ENCODE results near the gene RAB1B.

The RAB1B gene

GRCh38 chr11:66261578-66261977, 6.9 kb upstream of the RAB1B start:
- Histone ChIP-seq H3K4me2 (ENCODE audit: low read length) (no peak overlapping the region), H4K20me1 (ENCODE audit: insufficient read depth, low read length) (no peaks in the 10 kb centered on the region), H3K9me3 (ENCODE audit: insufficient read depth, low read length) (no peaks in the 10 kb centered on the region), H3K4me3 (ENCODE audit: low read length) (no peak overlapping the region), H3K79me2 (ENCODE audit: low read length) (peaks cover 17% of the 10 kb centered on the region), H2AFZ (ENCODE audit: low read depth, low read length) (no peak overlapping the region), H3K9ac (ENCODE audit: low read length) (no peak overlapping the region), H3K36me3 (replicated peaks; ENCODE audit: low read depth, low read length) (peaks cover 25% of the 10 kb centered on the region), H3K27ac (ENCODE audit: low read length) (no peak overlapping the region), H3K27me3 (ENCODE audit: low read depth, low read length) (no peaks in the 10 kb centered on the region), H3K4me1 (ENCODE audit: low read length) (peaks cover 7% of the 10 kb centered on the region)
- no peak for TF ChIP-seq CTCF (IDR thresholded peaks at IDR 0.05; ENCODE audit: low read depth, low read length)
- no peak for TF ChIP-seq EZH2phosphoT487 (IDR thresholded peaks at IDR 0.05; ENCODE audit: low read depth)

DNA sequence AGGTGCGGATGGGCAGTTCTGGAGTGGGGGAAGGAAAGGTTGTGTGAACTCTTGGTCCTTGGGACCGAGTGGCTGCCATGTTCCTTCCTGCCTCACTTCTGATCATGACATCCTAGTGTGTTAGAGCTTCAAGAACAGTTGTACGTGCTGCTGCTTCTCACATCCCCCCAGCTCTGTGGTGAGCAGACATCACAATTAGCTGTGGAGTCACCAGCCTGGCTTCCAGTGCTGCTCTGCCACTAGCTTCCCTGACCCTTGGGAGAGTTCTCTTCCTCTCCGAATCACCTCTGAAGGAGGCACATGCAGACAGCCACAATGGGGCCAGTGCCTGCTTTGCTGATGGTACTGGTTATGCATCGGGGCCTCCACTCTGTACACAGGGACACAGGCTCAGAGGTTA, 6.2 kb upstream of the RAB1B start:
- Histone ChIP-seq H3K27me3 (ENCODE audit: low read depth, low read length) (no peaks in the 10 kb centered on the region), H3K4me3 (ENCODE audit: low read length) (no peak overlapping the region), H4K20me1 (ENCODE audit: insufficient read depth, low read length) (no peaks in the 10 kb centered on the region), H3K27ac (ENCODE audit: low read length) (no peak overlapping the region), H2AFZ (ENCODE audit: low read depth, low read length) (no peak overlapping the region), H3K9me3 (ENCODE audit: insufficient read depth, low read length) (no peaks in the 10 kb centered on the region), H3K4me2 (ENCODE audit: low read length) (no peak overlapping the region), H3K79me2 (ENCODE audit: low read length) (peaks cover 17% of the 10 kb centered on the region), H3K4me1 (ENCODE audit: low read length) (peaks cover 7% of the 10 kb centered on the region), H3K9ac (ENCODE audit: low read length) (no peak overlapping the region), H3K36me3 (replicated peaks; ENCODE audit: low read depth, low read length) (peaks cover 25% of the 10 kb centered on the region)
- no peak for TF ChIP-seq CTCF (IDR thresholded peaks at IDR 0.05; ENCODE audit: low read depth, low read length)
- no peak for TF ChIP-seq EZH2phosphoT487 (IDR thresholded peaks at IDR 0.05; ENCODE audit: low read depth)

DNA sequence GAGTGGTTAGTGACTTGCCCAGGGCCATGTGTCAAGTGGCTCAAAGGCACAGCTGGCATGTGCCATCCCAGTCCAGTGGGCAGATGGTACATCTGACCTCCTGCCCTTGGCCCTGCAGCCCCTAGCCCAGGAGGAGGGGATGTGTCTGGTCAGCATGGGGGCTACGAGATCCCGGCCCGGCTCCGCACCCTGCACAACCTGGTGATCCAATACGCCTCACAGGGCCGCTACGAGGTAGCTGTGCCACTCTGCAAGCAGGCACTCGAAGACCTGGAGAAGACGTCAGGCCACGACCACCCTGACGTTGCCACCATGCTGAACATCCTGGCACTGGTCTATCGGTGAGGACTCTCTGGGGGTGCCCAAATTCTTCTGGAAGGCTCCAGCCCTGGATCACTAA, 5.7 kb upstream of the RAB1B start:
- Histone ChIP-seq H2AFZ (ENCODE audit: low read depth, low read length) (no peak overlapping the region), H3K9me3 (ENCODE audit: insufficient read depth, low read length) (no peaks in the 10 kb centered on the region), H3K27ac (ENCODE audit: low read length) (no peak overlapping the region), H3K4me2 (ENCODE audit: low read length) (no peak overlapping the region), H3K9ac (ENCODE audit: low read length) (no peak overlapping the region), H3K27me3 (ENCODE audit: low read depth, low read length) (no peaks in the 10 kb centered on the region), H3K79me2 (ENCODE audit: low read length) (peaks cover 16% of the 10 kb centered on the region), H3K4me3 (ENCODE audit: low read length) (no peak overlapping the region), H3K36me3 (replicated peaks; ENCODE audit: low read depth, low read length) (peaks cover 25% of the 10 kb centered on the region), H4K20me1 (ENCODE audit: insufficient read depth, low read length) (no peaks in the 10 kb centered on the region), H3K4me1 (ENCODE audit: low read length) (peaks cover 7% of the 10 kb centered on the region)
- TF ChIP-seq EZH2phosphoT487 (IDR thresholded peaks at IDR 0.05; ENCODE audit: low read depth) (no peak), CTCF (IDR thresholded peaks at IDR 0.05; ENCODE audit: low read depth, low read length) (no peak)

DNA sequence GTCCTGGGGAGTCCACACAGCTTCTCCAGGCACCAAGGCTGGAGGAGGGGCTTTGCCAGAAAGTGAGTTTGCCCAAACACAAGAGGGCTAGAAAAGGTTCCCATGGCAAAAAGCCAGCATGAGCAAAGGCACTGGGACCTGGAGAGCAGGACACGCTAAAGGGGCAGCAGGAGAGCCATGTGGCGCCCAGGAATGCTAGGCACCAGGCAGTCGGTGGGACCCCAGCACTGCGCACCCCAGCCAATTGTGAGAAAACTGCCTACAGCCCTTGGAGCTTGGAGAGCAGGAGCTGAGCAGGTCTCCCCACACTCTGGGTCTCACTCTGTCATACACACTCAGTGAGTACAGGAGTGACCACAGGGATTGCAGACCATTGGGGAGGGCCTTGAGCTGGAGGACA, 5.2 kb upstream of the RAB1B start:
- Histone ChIP-seq H3K4me3 (ENCODE audit: low read length) (no peak overlapping the region), H3K27ac (ENCODE audit: low read length) (no peak overlapping the region), H4K20me1 (ENCODE audit: insufficient read depth, low read length) (no peaks in the 10 kb centered on the region), H2AFZ (ENCODE audit: low read depth, low read length) (no peak overlapping the region), H3K79me2 (ENCODE audit: low read length) (peaks cover 11% of the 10 kb centered on the region), H3K4me1 (ENCODE audit: low read length) (peaks cover 7% of the 10 kb centered on the region), H3K9me3 (ENCODE audit: insufficient read depth, low read length) (no peaks in the 10 kb centered on the region), H3K36me3 (replicated peaks; ENCODE audit: low read depth, low read length) (peaks cover 25% of the 10 kb centered on the region), H3K9ac (ENCODE audit: low read length) (no peak overlapping the region), H3K27me3 (ENCODE audit: low read depth, low read length) (no peaks in the 10 kb centered on the region), H3K4me2 (ENCODE audit: low read length) (no peak overlapping the region)
- TF ChIP-seq CTCF (IDR thresholded peaks at IDR 0.05; ENCODE audit: low read depth, low read length) (no peak), EZH2phosphoT487 (IDR thresholded peaks at IDR 0.05; ENCODE audit: low read depth) (no peak)
